ENCODE data around the gene GNAI3.

GNAI3 gene

DNA sequence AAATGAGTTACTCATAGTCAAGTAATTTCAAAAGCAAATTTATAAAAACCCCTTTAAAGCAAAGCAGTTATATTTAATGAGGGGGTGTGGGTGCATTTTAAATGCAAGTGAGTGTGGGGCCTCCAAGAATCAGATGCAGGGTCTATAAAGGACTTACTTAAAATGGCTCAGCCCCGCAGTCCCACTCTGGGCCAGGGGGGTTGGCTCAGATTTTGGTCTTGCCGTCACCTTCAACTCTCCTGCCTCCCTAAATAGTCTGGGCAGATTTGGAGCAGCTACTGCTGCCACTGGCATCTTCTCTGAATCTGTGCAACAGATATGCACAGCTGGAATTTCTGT lies 87.4 kb downstream of the GNAI3 start (continued):
- TF ChIP-seq ZNF549 (tag by site-specific recombination; IDR thresholded peaks at IDR 0.05) (no peak), ZNF544 (tag by site-specific recombination; IDR thresholded peaks at IDR 0.05) (no peak), ZNF354C (tag by site-specific recombination; IDR thresholded peaks at IDR 0.05; ENCODE audit: borderline replicate concordance, low read depth) (no peak), ZNF174 (tag by site-specific recombination; IDR thresholded peaks at IDR 0.05) (no peak), SP7 (tag by site-specific recombination; IDR thresholded peaks at IDR 0.05) (no peak), ZNF48 (tag by site-specific recombination; IDR thresholded peaks at IDR 0.05) (no peak), HOXC10 (CRISPR knock-in tag; IDR thresholded peaks at IDR 0.05) (no peak)
- TF ChIP-seq, protein P1, sequence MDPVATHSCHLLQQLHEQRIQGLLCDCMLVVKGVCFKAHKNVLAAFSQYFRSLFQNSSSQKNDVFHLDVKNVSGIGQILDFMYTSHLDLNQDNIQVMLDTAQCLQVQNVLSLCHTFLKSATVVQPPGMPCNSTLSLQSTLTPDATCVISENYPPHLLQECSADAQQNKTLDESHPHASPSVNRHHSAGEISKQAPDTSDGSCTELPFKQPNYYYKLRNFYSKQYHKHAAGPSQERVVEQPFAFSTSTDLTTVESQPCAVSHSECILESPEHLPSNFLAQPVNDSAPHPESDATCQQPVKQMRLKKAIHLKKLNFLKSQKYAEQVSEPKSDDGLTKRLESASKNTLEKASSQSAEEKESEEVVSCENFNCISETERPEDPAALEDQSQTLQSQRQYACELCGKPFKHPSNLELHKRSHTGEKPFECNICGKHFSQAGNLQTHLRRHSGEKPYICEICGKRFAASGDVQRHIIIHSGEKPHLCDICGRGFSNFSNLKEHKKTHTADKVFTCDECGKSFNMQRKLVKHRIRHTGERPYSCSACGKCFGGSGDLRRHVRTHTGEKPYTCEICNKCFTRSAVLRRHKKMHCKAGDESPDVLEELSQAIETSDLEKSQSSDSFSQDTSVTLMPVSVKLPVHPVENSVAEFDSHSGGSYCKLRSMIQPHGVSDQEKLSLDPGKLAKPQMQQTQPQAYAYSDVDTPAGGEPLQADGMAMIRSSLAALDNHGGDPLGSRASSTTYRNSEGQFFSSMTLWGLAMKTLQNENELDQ (tag by site-specific recombination; IDR thresholded peaks at IDR 0.05; ENCODE audit: low read depth): no peak

DNA sequence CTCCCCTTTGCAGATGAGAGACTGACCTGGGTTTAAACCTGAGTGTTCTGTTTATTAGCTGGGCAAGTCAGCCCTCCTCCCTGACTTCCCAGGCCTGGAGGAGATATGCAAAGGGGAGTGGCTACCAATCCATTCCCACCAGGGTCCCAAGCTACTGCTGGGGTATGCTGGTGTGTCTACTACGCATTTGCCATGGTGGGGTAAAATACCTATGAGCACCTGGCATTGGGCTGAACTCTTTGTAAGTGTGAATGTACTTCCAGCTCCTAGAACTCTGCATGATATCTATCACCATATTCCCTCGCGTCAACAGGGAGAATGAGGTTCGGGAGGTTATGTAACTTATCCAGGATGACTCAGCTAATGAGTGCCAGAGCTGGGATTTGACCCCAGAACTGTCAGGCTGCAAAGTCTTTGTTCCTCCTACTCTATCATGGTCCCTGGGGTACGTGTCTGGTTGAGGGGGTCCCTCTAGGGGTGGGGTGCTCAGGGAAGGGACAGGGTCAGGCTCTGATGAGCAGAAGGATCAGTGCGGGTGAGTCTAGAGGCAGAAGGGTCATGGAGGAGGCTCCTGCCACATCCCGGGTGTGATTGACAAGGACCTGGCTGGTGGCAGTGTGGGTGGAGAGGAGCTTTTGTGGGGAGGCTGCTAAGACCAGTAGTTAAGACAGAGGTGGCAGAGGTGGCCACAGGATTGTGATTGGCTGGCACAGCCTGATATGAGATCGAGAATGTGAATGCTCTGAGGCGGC lies 88.0 kb downstream of the GNAI3 start:
- Histone ChIP-seq H3K4me3 (ENCODE audit: low read depth, low read length) (no peak overlapping the region), H3K36me3 (ENCODE audit: control insufficient read depth in 2 of 2, insufficient read depth in 1 of 2, low read length in 2 of 2) (peaks cover 0 to 9% of the 10 kb centered on the region in 2 experiments; a peak in 1 of 3 replicates), H3K27ac (ENCODE audit: extremely low read depth, low read depth, low read length) (no peak overlapping the region), H3K9me3 (ENCODE audit: control insufficient read depth, insufficient read depth, low read depth, low read length) (no peaks in the 10 kb centered on the region), H3K4me1 (ENCODE audit: control insufficient read depth, insufficient read depth, low read length) (no peaks in the 10 kb centered on the region)
- CTCF ChIA-PET: interaction anchor here (0.5 to 11.3 kb wide), 13 partner anchors 14 to 823 kb away, joined by 3 to 345 read pairs (median 3); partner anchors contain the start of gene AHCYL1
- POLR2A ChIA-PET: interaction anchor here (0.7 to 1.1 kb wide), 3 partner anchors 16 to 383 kb away, joined by 3 to 6 read pairs (median 3); partner anchors contain the start of gene GNAI3
- no peak for TF ChIP-seq ZNF843 (tag by site-specific recombination; IDR thresholded peaks at IDR 0.05)
- TF ChIP-seq, protein P2, sequence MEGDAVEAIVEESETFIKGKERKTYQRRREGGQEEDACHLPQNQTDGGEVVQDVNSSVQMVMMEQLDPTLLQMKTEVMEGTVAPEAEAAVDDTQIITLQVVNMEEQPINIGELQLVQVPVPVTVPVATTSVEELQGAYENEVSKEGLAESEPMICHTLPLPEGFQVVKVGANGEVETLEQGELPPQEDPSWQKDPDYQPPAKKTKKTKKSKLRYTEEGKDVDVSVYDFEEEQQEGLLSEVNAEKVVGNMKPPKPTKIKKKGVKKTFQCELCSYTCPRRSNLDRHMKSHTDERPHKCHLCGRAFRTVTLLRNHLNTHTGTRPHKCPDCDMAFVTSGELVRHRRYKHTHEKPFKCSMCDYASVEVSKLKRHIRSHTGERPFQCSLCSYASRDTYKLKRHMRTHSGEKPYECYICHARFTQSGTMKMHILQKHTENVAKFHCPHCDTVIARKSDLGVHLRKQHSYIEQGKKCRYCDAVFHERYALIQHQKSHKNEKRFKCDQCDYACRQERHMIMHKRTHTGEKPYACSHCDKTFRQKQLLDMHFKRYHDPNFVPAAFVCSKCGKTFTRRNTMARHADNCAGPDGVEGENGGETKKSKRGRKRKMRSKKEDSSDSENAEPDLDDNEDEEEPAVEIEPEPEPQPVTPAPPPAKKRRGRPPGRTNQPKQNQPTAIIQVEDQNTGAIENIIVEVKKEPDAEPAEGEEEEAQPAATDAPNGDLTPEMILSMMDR (tag by site-specific recombination; IDR thresholded peaks at IDR 0.05): no peak
- TF ChIP-seq SP7 (tag by site-specific recombination; IDR thresholded peaks at IDR 0.05): peak; percentile 82; the same call in 1 of the 2 replicates
- peak; percentile 55; the same call in 1 of the 2 replicates for TF ChIP-seq ZEB2 (tag by site-specific recombination; IDR thresholded peaks at IDR 0.05)
- TF ChIP-seq ZNF610 (tag by site-specific recombination; IDR thresholded peaks at IDR 0.05; ENCODE audit: borderline replicate concordance): no peak
- no peak for TF ChIP-seq ZNF37A (tag by site-specific recombination; IDR thresholded peaks at IDR 0.05)
- no peak for TF ChIP-seq ZNF777 (tag by site-specific recombination; IDR thresholded peaks at IDR 0.05; ENCODE audit: borderline replicate concordance)
- no peak for TF ChIP-seq ZNF10 (tag by site-specific recombination; IDR thresholded peaks at IDR 0.05)
- TF ChIP-seq, protein P3, sequence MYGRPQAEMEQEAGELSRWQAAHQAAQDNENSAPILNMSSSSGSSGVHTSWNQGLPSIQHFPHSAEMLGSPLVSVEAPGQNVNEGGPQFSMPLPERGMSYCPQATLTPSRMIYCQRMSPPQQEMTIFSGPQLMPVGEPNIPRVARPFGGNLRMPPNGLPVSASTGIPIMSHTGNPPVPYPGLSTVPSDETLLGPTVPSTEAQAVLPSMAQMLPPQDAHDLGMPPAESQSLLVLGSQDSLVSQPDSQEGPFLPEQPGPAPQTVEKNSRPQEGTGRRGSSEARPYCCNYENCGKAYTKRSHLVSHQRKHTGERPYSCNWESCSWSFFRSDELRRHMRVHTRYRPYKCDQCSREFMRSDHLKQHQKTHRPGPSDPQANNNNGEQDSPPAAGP (tag by site-specific recombination; IDR thresholded peaks at IDR 0.05): 0 out of 2 replicates have a peak, but pooled peaks have one; percentile 27
- TF ChIP-seq HOXD13 (CRISPR knock-in tag; IDR thresholded peaks at IDR 0.05; ENCODE audit: borderline replicate concordance): no peak
- TF ChIP-seq ZNF133 (tag by site-specific recombination; IDR thresholded peaks at IDR 0.05): no peak
- TF ChIP-seq BCL11B (tag by site-specific recombination; IDR thresholded peaks at IDR 0.05; ENCODE audit: low read depth): no peak
- 0 out of 2 replicates have a peak, but pooled peaks have one; percentile 11 for TF ChIP-seq SP2 (tag by site-specific recombination; IDR thresholded peaks at IDR 0.05)
- TF ChIP-seq MYNN (tag by site-specific recombination; IDR thresholded peaks at IDR 0.05; ENCODE audit: borderline replicate concordance): 0 out of 2 replicates have a peak, but pooled peaks have one; percentile 32
- 0 out of 2 replicates have a peak, but pooled peaks have one; percentile 42 for TF ChIP-seq ZNF366 (tag by site-specific recombination; conservative IDR thresholded peaks at IDR 0.05)
- no peak for TF ChIP-seq SETDB1 (IDR thresholded peaks at IDR 0.05; ENCODE audit: insufficient read length, low read length)
- no peak for TF ChIP-seq ZBTB1 (tag by site-specific recombination; IDR thresholded peaks at IDR 0.05)
- TF ChIP-seq ZNF555 (tag by site-specific recombination; conservative IDR thresholded peaks at IDR 0.05): no peak
- no peak for TF ChIP-seq REPIN1 (tag by site-specific recombination; IDR thresholded peaks at IDR 0.05; ENCODE audit: low read depth)
- no peak for TF ChIP-seq ZNF558 (tag by site-specific recombination; IDR thresholded peaks at IDR 0.05)
- TF ChIP-seq SCRT2 (tag by site-specific recombination; IDR thresholded peaks at IDR 0.05): no peak; the same call in 1 of the 2 replicates
- no peak for TF ChIP-seq ZNF571 (tag by site-specific recombination; IDR thresholded peaks at IDR 0.05)
- TF ChIP-seq ZNF24 (tag by site-specific recombination; IDR thresholded peaks at IDR 0.05): 0 out of 2 replicates have a peak, but pooled peaks have one; percentile 25
- no peak for TF ChIP-seq ZNF404 (tag by site-specific recombination; IDR thresholded peaks at IDR 0.05)
